GM19324 (cell line): ENCODE data around the gene DAGLA.

ENCODE experiments used
- ATAC-seq: cut with Tn5 transposase; IDR thresholded peaks from one replicate; pipeline ENCODE4 v1.9.1; 2021; ENCODE audit warnings: mild to moderate bottlenecking, moderate library complexity; ENCODE audit not compliant: unreplicated experiment, low FRiP score

Gene DAGLA

DNA sequence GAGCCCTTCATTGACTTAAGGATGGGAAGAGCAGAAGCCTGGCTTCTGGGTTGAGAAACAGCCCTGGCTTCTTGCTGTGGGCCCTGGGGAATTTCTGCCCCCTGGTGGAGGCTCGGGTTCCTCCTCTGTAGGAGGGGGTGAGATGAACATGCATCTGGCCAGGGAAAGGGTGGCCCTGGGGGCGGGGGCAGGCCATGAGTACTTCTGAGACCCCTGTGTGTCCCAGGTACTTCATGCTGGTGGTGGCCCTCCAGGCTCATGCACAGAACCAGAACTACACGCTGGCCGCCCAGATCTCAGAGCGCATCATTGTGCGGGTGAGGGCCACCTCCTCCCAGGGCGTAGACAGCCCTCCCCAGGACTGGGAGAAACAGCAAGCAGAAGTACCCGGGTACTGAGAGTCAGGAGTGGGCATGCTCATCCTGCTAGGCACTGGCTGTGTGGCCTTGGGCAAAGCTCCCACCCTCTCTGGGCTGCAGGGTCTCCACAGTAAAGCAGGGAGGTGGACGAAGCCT, 96.4 kb downstream of the DAGLA start:
- ATAC-seq: no peak

DNA sequence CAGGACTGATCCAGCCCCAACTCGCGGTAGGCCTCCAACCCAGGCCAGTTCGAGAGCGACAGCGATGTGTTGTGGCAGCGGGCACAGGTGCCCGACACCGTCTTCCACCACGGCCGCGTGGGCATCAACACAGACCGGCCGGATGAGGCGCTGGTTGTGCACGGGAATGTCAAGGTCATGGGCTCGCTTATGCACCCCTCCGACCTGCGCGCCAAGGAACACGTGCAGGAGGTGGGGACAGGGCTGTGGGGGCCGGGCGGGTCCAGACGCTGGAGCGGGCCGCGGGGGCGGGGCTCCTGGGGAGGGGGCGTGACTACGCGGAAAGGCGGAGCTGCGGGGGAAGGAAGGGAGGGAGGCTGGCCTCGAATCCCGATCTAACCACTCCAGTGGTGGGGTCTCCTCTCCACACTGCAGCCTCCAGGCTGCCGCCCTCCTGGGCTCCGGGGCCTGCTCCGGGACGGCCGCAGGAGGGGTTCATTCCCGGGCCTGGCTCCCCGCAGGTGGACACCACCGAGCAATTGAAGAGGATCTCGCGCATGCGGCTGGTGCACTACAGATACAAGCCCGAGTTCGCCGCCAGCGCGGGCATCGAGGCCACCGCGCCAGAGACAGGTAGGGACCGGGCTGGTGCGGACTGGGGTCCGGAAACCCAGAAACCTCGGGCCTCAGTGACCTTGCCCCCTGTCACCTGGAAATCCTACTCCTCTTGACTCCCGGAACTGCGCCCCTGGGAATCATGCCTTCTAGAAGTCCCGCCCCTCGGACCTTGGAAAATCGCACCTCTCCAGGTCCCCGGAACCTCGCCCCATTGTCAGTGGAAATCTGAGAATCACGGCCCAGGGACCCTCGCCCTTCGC, 97.3 kb downstream of the DAGLA start:
- no peak for ATAC-seq

DNA sequence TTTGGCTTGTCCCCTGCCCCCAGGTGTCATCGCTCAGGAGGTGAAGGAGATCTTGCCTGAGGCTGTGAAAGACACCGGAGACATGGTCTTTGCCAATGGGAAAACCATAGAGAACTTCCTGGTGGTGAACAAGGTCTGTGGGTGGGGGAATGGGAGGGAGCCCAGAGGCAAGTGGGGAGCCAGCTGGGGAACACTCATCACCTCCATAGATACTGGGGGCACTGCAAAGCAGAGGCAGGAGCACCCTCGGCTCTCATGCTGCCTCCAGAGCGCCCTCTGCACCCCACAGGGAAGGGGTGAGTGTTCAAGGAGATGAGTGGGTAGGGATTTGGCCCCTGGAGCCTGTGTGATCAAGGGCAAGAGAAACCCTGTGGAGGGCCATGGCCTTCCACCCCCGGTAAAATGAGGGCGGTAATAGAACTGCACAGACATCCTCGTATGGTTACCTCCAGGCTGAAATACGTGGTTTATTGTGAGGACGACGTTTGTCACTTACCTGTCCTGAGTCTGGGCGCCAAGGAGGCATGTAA, 98.2 kb downstream of the DAGLA start:
- no peak for ATAC-seq

DNA sequence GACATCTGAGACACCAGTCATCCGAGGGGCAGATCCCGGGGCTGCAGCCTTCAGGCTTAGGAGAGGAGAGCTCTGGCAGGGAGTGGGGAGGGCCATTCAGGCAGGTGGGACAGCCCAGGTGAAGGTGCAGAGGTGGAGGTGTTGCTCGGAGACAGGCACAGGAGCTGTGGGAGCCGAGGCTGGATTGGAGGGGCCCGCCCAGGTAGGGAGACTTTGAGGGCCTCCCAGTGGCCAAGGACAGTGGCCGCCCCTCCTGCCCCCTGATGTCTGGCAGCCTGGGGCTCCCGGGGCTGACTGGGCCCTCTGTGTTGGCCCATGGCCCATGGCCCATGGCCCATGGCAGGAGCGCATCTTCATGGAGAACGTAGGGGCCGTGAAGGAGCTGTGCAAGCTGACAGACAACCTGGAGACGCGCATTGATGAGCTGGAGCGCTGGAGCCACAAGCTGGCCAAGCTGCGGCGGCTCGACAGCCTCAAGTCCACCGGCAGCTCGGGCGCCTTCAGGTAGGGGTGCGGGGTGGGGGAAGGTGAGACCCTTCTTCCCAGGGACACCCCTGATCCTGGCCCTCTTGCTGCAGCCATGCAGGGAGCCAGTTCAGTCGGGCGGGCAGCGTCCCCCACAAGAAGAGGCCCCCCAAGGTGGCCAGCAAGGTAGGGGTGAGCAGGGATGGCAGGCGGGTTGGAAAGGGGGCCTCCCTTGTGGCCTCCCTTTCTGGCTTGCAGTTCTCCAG, 98.9 kb downstream of the DAGLA start:
- ATAC-seq: no peak

DNA sequence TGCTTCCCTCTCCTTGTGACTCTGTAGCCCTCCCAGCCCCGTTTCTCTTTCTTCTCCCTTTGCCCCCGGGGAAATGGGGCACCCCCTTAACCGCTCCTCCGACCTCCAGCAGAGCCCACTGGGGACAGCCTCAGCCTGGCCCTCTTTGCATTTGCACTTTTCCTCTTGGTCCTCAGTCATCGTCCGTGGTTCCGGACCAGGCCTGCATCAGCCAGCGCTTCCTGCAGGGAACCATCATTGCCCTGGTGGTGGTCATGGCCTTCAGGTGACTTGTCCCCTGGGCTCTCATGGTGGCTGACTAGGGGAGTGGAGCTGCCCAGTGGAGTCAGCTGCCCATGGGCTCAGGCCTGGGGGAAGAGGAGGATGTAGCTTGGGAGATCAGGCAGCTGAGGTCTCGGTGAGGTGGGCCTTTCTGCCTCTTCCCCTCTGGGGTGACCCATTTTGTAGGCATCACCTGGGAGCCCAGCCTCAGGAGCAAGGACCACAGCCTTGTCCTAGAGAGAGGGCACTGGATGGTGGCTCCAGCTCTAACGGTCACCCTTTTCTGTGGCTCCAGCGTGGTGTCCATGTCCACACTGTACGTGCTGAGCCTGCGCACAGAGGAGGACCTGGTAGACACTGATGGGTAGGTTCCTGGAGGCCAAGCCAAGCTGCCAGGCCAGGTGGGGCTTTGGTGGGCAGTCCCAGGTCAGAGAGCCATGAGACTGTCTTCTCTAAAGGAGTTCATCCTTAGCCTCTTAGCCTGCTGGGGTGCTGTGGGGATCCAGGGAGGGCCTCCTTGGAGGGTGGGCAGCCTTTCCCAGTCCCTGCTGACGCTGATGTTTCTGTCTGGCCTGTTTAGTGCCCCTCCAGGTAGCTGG, 99.7 kb downstream of the DAGLA start:
- no peak for ATAC-seq

DNA sequence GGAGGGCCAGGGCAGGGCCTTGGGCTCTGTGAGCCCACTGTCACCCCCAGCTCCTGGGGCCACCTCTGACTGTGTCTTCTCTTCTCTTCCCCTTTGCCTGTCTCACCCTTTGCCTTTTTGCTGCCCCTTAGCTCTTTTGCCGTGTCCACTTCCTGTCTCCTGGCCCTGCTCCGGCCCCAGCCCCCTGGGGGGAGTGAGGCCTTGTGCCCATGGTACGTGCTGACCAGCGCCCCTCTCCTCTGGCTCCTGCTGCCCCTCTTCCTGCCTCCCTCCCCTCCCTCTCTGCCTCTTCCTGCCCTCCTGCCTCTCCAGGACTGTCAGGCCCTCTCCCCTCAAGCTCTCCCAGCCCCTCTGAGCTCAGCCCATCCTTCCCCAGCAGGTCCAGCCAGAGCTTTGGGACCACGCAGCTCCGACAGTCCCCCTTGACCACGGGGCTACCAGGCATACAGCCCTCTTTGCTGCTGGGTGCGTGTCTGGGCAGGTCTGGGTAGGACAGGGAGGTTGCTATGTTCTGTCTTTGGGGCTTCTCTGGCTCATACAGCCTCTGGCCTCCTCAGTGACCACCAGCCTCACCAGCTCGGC, 100.5 kb downstream of the DAGLA start:
- ATAC-seq: no peak

DNA sequence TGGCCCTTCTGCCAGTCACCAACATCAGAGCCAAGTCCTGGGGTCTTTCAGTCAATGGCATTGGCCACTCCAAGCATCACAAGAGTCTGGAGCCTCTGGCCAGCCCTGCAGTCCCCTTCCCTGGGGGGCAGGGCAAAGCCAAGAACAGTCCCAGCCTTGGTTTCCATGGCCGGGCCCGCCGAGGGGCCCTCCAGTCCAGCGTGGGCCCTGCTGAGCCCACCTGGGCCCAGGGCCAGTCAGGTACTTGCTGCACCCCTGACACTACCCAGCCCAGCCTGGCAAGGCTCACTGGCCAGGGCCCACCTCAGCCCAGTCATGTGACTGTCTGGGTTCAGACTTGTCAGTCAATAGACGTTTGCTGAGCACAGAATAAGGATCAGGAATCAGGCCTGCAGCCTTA, 101.4 kb downstream of the DAGLA start:
- no peak for ATAC-seq

DNA sequence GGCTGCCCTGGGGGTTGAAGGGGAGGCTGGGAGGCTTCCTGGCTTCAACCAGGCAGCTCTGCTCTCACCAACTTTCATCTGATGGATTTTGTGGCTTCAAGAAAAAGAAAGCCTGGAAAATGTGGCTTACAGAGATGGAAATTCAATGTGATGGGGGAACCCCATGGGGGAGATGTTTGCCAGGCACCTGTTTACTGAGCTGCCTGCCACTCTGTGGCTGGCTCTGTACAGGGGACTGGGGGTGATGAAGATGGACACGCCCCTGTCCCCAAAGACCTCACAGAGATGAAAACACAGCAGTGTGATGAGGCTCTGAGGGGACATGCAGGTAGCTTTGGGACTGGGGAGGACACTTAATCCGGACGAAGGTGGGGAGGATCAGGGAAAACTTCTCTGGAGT, 102.1 kb downstream of the DAGLA start:
- ATAC-seq: no peak

DNA sequence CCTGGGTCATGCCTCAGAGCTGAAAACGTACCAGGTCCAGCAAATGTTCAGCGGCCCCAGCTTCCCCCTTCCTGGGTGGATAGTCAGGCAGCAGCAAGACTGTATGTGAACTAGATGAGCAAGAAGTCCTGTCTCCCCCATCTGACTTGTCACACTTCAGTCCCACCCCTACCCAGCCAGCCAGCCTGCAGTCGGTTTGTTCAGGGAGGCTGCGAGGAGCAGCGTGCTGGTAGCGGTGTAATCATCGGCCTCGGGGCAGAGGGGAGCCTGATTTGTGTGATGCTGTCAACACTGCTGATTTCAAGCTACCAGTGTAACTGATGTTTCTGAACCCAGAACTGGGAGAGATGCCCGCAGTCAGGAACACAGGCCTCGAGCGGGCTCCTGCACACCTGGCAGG, 102.7 kb downstream of the DAGLA start:
- ATAC-seq: no peak

DNA sequence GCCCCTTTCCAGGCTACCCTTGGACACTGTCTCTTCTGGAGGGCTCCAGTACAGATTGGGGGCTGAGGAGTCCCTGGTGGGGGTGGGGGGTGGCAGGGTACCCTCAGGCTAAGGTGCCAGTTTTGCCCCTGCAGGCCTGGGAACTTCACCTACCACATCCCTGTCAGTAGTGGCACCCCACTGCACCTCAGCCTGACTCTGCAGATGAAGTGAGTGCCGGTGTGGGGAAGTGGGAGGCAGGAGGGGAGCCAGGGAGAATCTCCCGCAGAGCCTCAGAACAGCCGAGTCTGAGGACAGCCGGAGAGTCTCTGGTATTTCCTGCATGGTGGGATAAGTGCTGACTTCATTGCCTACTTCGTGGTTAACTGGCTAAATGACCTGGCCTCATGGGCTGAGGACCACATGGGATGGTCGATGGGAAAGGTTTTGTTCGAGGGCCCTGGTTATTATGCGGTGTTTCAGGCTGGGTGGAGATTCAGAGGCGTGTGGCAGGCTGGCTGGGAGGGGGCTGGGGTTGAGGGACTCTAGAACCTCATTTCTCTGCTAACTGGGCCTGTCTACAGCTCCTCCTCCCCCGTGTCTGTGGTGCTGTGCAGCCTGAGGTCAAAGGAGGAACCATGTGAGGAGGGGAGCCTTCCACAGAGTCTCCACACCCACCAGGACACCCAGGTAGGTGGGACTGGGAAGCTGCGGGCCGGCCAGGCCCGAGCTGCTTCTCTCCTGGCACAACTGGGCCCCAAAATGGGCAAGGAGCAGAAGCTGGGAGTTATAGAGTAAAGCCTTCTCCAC, 103.7 kb downstream of the DAGLA start:
- no peak for ATAC-seq

DNA sequence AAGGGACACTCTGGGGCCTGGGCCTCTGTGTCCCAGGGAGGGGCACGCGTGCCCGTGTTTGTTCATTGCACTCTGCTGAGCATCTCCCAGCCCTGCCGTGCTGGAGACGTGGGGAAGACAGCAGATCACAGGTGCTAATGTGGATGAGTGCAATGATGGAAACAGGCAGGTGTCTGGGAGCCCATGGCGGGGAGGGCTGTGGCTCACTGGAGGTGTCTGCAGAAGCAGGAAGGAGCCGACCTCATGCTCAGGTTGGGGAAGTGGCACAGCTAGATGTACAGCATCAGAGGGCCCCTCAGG, 104.3 kb downstream of the DAGLA start:
- no peak for ATAC-seq

DNA sequence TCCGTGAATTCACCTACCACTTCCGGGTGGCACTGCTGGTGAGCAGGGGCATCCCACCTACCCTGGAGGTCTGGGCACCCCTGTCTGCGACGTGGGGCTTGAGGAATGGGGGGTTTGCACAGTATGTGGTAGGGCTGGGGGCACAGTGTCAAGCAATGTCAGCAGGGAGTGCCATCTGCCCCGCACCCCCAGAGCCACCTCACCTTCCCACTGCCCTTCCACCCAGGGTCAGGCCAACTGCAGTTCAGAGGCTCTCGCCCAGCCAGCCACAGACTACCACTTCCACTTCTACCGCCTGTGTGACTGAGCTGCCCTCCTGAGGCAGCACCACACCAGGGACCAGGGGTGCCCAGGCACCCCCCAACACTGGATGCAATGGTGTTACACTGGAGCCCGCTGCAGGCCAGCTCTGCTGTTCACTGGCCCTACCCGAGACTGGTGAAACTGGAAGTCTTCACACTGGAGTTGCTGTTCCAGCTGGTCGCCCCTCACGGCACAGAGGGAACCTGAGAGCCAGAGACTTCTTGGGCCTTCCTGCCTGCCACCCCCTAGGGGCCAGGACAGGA, 105.7 kb downstream of the DAGLA start:
- ATAC-seq: no peak

DNA sequence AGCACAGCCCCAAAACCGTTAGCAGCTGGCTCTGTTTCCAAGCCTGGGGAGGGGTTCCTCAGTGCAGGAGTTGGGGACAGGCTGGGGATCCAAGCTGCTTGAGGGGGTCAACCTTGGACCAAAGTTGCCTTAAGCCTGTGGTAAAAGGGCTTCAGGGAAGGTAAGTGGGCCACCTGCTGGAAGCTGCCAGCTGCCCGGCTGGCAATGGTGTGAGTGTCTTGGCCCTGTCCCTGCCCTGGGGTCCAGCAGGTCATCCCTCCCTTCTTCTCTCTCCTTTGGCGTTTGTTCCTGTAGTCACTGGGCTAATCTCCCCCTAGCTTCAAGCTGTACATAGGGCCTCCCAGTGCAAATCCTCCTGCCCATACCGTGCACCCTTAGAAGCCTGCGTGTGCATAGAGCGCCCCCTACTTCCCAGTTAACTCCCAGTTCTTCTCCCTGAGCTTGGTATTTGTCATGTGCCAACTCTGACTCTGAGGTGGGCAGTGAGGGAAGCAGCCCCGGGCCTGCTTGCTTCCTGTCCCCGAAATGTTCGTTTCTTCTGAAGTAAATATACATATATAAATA, 107.8 kb downstream of the DAGLA start:
- ATAC-seq: no peak

DNA sequence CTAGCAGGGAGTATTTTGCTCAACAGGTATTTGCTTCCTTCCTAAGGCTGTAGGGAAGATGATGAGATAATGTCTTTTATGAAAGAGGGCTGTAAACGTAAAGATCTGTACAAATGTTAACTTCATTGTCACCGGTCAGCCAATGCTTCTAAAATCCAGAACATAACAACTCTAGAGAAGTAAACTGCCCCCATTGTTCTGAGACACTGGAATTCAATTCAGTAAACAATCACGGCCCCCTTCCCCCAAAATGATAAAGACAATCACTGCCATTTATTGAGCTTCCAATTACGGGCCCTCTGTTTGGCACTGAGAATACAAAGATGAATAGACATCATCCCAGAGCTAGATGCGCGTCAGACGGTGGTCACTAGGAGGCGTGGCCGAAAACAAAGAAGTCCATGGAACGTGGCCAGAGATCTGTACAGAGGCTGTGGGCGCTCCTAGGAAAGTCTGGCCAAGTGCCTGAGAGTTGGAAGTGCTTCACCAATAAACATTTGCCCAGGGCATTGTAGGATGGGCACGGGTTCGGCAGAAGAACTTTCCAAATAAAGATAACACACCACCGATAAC, 111.6 kb downstream of the DAGLA start:
- no peak for ATAC-seq

DNA sequence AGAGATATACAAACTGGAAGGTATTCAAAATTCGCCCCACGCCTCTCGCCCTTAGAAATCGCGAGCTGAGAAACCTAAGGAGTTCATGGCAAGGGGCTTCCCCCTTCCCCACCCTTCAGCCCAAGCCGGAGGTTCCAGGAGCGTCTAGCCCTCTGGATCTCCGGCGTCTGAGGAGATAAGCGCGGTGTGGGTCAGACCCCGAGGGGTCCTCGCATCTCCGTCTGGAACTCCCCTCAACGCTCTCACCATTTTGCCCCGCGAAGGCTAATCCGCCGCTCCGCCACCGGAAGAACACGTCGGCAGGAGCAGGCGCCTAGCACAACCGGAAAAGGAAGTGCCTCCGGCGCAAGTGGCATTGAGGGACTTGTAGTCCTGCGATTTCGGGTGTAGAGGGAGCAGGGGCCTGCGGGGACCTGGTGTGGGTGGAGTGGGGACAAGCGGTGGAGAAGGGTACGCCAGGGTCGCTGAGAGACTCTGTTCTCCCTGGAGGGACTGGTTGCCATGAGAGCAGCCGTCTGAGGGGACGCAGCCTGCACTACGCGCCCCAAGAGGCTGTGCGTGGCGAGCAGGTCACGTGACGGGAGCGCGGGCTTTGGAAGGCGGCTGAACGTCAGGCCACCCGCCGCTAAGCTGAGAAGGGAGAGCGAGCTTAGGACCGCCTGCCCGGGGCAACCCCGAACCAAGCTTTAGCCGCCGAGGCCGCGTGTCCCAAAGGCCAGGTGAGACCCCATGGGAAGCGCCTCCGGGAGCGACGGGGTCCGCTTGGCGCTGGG, 112.3 kb downstream of the DAGLA start, which contains the start of the genes FEN1 and TMEM258:
Gene FEN1, plus strand, starts transcription at position 602 of the 773 bp plus-strand sequence. CDS start 2,451 bp downstream, outside the sequence.
Gene TMEM258, minus strand, starts transcription at position 290 of the 773 bp plus-strand sequence. Its CDS starts 41 bp downstream, at position 249.
- peak; percentile 80 for ATAC-seq

DNA sequence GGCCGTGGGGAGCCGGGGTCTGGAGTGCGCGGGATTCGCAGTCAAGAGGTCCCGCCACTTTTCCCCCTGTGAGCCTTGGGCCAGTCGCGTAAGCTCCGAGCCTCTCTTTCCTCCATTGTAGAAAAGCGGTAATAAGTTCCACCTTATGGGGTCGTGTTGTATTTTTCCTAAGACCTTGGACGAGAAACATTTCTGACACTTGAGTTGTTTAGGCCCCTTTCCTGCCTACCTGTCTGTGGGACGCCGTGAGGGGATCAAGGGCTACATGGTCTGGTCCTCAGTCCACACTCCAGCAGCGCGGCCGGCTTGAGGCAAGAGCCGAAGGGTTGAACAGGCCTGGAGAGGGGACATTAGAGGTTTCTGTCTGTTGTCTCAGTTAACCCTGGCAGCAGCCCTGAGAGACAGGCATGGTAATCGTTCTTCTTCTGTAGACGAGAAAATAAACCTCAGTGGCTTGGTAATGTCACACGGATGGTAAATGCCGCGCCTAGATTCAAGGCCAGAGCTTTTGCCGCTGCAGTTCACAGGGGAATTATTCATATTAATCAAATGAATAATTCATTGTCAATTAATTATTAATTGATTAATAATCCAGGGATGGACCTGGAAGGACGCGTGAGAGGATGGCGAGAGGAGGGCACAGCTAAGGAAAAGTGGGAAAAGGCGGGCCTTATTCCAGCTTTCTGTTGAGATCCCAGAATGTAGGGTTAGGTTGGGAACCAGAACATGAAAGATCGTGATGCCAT, 113.1 kb downstream of the DAGLA start:
- ATAC-seq: no peak

DNA sequence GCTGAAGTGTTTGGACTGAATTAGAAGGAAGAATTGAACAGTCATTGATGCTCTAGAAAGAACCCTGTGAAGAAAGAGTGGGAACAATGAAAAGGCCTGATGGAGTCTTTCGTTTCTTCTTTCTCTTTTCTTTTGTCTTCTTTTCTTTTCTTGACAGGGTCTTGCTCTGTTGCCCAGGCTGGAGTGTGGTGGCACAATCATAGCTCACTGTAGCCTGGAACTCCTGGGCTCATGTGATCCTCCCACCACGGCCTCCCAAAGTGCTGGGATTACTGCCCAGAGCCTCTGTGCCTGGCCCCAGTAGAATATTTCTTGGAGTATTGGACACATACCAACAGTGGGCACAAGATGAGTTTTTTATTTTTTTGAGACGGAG, 113.6 kb downstream of the DAGLA start:
- no peak for ATAC-seq
